Activated CD8-positive, alpha-beta memory T cell treated with anti-CD3 and anti-CD28 coated beads, Interleukin-2, amount 50 U/mL, for 24 hours (primary cell): ENCODE data around the gene CD52.
"Not testable (repeated sequence)": the region's sequence is repeated elsewhere in the genome, so short reads cannot be mapped to it uniquely, and the experiment has no call there.

ENCODE experiments used
- DNase-seq: peaks from one replicate; pipeline ENCODE4 v3.0.0-alpha.2; 2020; ENCODE audit errors: extremely low read depth

The CD52 gene

GRCh38 chr1:26284597-26285347 lies 33.0 kb upstream of the CD52 start:
- DNase-seq: peak; percentile 94

- DNase-seq: no peak
Observed at GRCh38 chr1:26285366-26286063, 32.2 kb upstream of the CD52 start.

- DNase-seq: no peak
Observed at GRCh38 chr1:26286064-26286416, 31.7 kb upstream of the CD52 start.

GRCh38 chr1:26287033-26287711 lies 30.6 kb upstream of the CD52 start:
- no peak for DNase-seq

GRCh38 chr1:26287811-26288210 lies 29.9 kb upstream of the CD52 start:
- no peak for DNase-seq

GRCh38 chr1:26288311-26288941 lies 29.3 kb upstream of the CD52 start:
- no peak for DNase-seq

GRCh38 chr1:26289158-26290059 lies 28.3 kb upstream of the CD52 start:
- no peak for DNase-seq

GRCh38 chr1:26290122-26290881 lies 27.5 kb upstream of the CD52 start:
- no peak for DNase-seq

- no peak for DNase-seq
Observed at GRCh38 chr1:26290882-26291261, 26.9 kb upstream of the CD52 start.

GRCh38 chr1:26291433-26291832 lies 26.3 kb upstream of the CD52 start:
- DNase-seq: no peak

GRCh38 chr1:26291939-26292338 lies 25.8 kb upstream of the CD52 start:
- DNase-seq: no peak

GRCh38 chr1:26292735-26293134 lies 25.0 kb upstream of the CD52 start:
- not testable (repeated sequence) for DNase-seq

GRCh38 chr1:26293911-26294463 lies 23.8 kb upstream of the CD52 start:
- no peak for DNase-seq

GRCh38 chr1:26295194-26296138 lies 22.3 kb upstream of the CD52 start:
- no peak for DNase-seq

GRCh38 chr1:26296340-26297056 lies 21.3 kb upstream of the CD52 start:
- DNase-seq: no peak

GRCh38 chr1:26297057-26297790 lies 20.5 kb upstream of the CD52 start:
- DNase-seq: no peak

- DNase-seq: no peak
Observed at GRCh38 chr1:26297791-26298124, 20.0 kb upstream of the CD52 start.
